ENCODE measurements around the gene CCND3. TPM values are rescaled to one million over a fixed set of nuclear protein-coding genes. Genes with fewer than 3 reads are reported as not detected.
A peak's percentile ranks its signal among the peaks of the same experiment; 100 is the strongest.

Gene CCND3
- total RNA-seq, 2 donors from 2014 or later = 8.5 to 11.7 TPM

DNA sequence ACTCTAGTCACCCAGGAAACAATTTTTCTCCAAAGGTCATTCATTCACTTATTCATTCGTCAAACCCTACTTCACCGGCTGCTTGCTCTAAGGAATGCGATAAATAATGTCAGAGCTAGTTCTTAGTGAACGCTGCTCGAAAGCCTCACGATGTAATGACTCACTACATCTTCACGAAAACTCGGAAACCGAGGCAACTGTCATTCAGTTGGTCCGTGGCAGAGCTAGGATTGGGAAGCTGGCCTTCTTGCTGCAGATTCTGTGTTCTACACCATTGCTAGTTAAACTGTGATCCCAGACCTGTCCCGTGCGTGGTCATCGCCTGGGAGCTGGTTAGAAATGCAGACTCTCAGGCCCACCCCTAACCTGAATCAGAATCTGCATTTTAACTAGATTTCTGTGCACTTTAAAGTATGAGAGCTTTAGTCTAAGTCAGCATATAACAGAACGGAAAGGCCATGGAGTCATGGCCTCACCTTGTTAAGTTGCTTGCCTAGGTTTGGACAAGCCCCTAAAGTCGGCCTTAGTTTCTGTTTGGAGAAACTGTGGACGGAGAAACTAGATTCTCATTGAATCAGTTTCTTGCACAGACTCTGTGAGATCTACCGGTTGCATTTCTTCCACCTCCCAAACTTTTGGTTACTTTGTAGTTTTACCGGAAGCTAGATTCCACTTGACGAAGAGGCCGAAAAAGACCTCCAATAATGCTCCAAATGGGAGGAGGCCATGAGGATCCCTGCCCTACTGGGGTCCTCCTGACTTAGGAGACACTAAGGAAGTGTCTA is 651 bp upstream of the CCND3 start:
- H3K4me3 ChIP-seq (ENCODE audit: low read length) = peak overlapping the region; percentile 85
- H3K4me1 ChIP-seq (ENCODE audit: control insufficient read depth, insufficient read depth, low read length) = peaks cover 3% of the 10 kb centered on the region
- Mint-ChIP-seq H3K9me3 (no peaks in the 10 kb centered on the region), H3K27me3 (ENCODE audit: insufficient read depth) (peaks cover 14% of the 10 kb centered on the region), H3K36me3 (ENCODE audit: low read depth) (no peaks in the 10 kb centered on the region), H3K4me1 (peaks cover 24% of the 10 kb centered on the region), H3K4me3 (peak overlapping the region; percentile 69), H3K27ac (peak overlapping the region; percentile 62)
- no peaks in the 10 kb centered on the region for H3K36me3 ChIP-seq (ENCODE audit: control insufficient read depth, insufficient read depth, low read length)
- WGBS, 2 experiments (ENCODE audit: insufficient coverage in 1 of 2, insufficient read length in 1 of 2) = 49 to 59% methylated on average over 16 to 20 of the region's 20 CpGs
- no peak overlapping the region for H3K9ac ChIP-seq (ENCODE audit: extremely low read depth, low read length, poor library complexity, severe bottlenecking)
- TF ChIP-seq, protein P1, sequence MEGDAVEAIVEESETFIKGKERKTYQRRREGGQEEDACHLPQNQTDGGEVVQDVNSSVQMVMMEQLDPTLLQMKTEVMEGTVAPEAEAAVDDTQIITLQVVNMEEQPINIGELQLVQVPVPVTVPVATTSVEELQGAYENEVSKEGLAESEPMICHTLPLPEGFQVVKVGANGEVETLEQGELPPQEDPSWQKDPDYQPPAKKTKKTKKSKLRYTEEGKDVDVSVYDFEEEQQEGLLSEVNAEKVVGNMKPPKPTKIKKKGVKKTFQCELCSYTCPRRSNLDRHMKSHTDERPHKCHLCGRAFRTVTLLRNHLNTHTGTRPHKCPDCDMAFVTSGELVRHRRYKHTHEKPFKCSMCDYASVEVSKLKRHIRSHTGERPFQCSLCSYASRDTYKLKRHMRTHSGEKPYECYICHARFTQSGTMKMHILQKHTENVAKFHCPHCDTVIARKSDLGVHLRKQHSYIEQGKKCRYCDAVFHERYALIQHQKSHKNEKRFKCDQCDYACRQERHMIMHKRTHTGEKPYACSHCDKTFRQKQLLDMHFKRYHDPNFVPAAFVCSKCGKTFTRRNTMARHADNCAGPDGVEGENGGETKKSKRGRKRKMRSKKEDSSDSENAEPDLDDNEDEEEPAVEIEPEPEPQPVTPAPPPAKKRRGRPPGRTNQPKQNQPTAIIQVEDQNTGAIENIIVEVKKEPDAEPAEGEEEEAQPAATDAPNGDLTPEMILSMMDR (conservative IDR thresholded peaks at IDR 0.05) = no peak
- no peaks in the 10 kb centered on the region for H3K9me3 ChIP-seq (ENCODE audit: control insufficient read depth, low read length)
- no peaks in the 10 kb centered on the region for H3K27me3 ChIP-seq (ENCODE audit: control insufficient read depth, insufficient read depth, low read length, poor library complexity, severe bottlenecking)
- no peak for DNase-seq
- no peak overlapping the region for H3K27ac ChIP-seq (ENCODE audit: low read depth, low read length)

DNA sequence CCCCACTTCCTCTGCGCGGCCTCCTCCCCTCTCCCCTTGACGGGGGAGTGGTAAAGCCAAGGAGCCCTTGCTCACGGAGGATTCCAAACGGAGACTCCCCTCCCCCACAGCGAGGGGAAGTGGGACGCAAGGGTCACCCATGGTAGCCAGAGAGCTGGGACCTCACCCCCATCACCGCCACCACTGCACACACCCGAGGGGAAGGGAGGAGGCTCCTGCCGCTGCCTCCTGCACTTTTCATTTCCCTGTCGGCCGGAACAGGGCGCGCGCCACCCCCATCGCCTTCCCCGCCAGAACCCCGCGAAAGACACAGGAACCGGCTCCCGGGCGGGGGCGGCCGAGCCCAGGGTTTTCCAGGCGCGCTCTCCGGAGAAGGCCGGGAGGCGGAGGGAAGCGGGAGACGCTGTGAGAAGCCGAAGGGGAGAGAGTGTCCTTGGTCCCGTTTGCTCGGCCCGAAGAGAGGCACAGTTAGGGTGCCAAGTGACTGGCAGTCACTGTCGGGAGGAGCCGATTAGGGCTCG is 789 bp downstream of the CCND3 start:
- Histone ChIP-seq H3K9ac (ENCODE audit: extremely low read depth, low read length, poor library complexity, severe bottlenecking) (peak overlapping the region; percentile 27), H3K36me3 (ENCODE audit: control insufficient read depth, insufficient read depth, low read length) (peaks cover 9% of the 10 kb centered on the region), H3K27ac (ENCODE audit: low read depth, low read length) (no peak overlapping the region), H3K4me1 (ENCODE audit: control insufficient read depth, insufficient read depth, low read length) (peaks cover 3% of the 10 kb centered on the region), H3K27me3 (ENCODE audit: control insufficient read depth, insufficient read depth, low read length, poor library complexity, severe bottlenecking) (no peaks in the 10 kb centered on the region), H3K9me3 (ENCODE audit: control insufficient read depth, low read length) (no peaks in the 10 kb centered on the region), H3K4me3 (ENCODE audit: low read length) (peak overlapping the region; percentile 85)
- H3K4me3 Mint-ChIP-seq = peak overlapping the region; percentile 69
- H3K27ac Mint-ChIP-seq = no peak overlapping the region
- H3K27me3 Mint-ChIP-seq (ENCODE audit: insufficient read depth) = peaks cover 16% of the 10 kb centered on the region
- peak; percentile 78 for DNase-seq
- 0% methylated on average over 3 to 38 of the region's 38 CpGs for WGBS, 2 experiments (ENCODE audit: insufficient coverage in 1 of 2, insufficient read length in 1 of 2)
- H3K4me1 Mint-ChIP-seq = peaks cover 24% of the 10 kb centered on the region
- no peaks in the 10 kb centered on the region for H3K36me3 Mint-ChIP-seq (ENCODE audit: low read depth)
- H3K9me3 Mint-ChIP-seq = no peaks in the 10 kb centered on the region
- TF ChIP-seq, protein P1 (conservative IDR thresholded peaks at IDR 0.05) = no peak

DNA sequence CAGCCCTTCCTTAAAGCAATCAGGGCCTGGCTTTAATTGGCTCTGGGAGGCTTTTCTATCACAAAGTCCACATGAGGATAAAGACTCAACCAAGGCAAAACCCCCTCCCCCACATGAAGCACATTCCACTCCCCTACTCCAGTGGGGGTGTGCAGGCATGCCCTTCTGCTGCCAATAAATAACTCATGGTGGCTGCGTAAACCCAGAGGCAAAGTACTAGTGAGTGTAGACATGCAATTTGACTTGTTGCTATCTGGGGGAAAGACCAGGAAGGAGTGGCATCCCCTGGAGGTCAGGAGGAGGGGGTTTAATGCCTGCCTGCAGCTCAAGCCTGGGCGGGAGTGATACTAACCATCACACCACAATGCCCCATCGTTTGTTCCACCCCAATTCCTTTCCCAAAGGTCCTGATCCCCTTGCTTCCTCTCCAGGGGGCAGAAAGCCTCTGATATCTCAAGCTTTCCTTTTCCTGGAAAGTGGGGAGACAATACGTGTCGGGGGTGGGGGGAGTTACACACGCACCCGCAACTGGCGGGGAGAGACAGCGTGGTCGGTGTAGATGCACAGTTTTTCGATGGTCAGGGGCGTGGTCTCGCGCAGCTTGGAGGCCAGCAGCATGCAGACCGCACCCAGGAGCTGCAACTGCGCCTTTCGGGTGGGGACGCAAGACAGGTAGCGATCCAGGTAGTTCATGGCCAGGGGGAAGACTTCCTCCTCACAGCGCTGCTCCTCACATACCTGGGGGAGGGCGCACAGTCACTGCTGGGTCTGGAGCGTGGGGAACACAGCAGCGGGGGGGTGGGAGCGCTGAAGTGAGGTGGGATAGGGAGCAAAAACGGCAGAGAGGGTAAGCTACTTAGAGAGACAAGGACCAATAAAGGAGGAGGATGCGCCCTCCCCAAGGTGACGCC is 1.5 kb downstream of the CCND3 start:
- Mint-ChIP-seq H3K4me3 (peak overlapping the region; percentile 69), H3K9me3 (no peaks in the 10 kb centered on the region), H3K27me3 (ENCODE audit: insufficient read depth) (peaks cover 16% of the 10 kb centered on the region), H3K36me3 (ENCODE audit: low read depth) (no peaks in the 10 kb centered on the region), H3K27ac (no peak overlapping the region), H3K4me1 (peaks cover 24% of the 10 kb centered on the region)
- H3K36me3 ChIP-seq (ENCODE audit: control insufficient read depth, insufficient read depth, low read length) = peaks cover 13% of the 10 kb centered on the region
- H3K4me1 ChIP-seq (ENCODE audit: control insufficient read depth, insufficient read depth, low read length) = peaks cover 3% of the 10 kb centered on the region
- no peak overlapping the region for H3K27ac ChIP-seq (ENCODE audit: low read depth, low read length)
- no peak overlapping the region for H3K9ac ChIP-seq (ENCODE audit: extremely low read depth, low read length, poor library complexity, severe bottlenecking)
- 12 to 30% methylated on average over 9 to 27 of the region's 27 CpGs for WGBS, 2 experiments (ENCODE audit: insufficient coverage in 1 of 2, insufficient read length in 1 of 2)
- no peaks in the 10 kb centered on the region for H3K9me3 ChIP-seq (ENCODE audit: control insufficient read depth, low read length)
- DNase-seq = peak; percentile 80
- TF ChIP-seq, protein P1 (conservative IDR thresholded peaks at IDR 0.05) = no peak
- H3K27me3 ChIP-seq (ENCODE audit: control insufficient read depth, insufficient read depth, low read length, poor library complexity, severe bottlenecking) = no peaks in the 10 kb centered on the region
- H3K4me3 ChIP-seq (ENCODE audit: low read length) = peak overlapping the region; percentile 85

Measured in endodermal cell (in vitro differentiated cells).